Keratinocyte (primary cell): ENCODE measurements around the gene TIMM50.

Experiments
- CTCF ChIP-seq, 3 experiments: IDR thresholded peaks in 1 of 3; conservative IDR thresholded peaks in 1 of 3; optimal IDR thresholded peaks in 1 of 3; 2 replicates in 2 of 3; 3 replicates in 1 of 3; pipeline versions ENCODE3 to v1.5.1; 2011; ENCODE audit warnings: low read length in 3 of 3, mild to moderate bottlenecking in 3 of 3, moderate library complexity in 2 of 3, control low read depth in 1 of 3, inconsistent platforms in 1 of 3; ENCODE audit not compliant: insufficient read depth in 2 of 3; ENCODE audit errors: extremely low read depth in 1 of 3
- EZH2 ChIP-seq: IDR thresholded peaks from one replicate; pipeline ENCODE4 v1.6.1; 2012; ENCODE audit warnings: inconsistent platforms, mild to moderate bottlenecking, low read length, moderate library complexity

GRCh38 chr19:39475748-39476147 lies 4.9 kb upstream of the TIMM50 start:
- no peak for TF ChIP-seq CTCF (optimal IDR thresholded peaks at IDR 0.05 in 1 of 3, IDR thresholded peaks at IDR 0.05 in 1 of 3, conservative IDR thresholded peaks at IDR 0.05 in 1 of 3; ENCODE audit: extremely low read depth in 1 of 3, insufficient read depth in 2 of 3, low read length in 3 of 3)
- no peak for TF ChIP-seq EZH2
